ENCODE data around the gene INTS1.

- TF ChIP-seq CTCF (IDR thresholded peaks at IDR 0.05; ENCODE audit: poor library complexity): no peak
- TF ChIP-seq EZH2 (IDR thresholded peaks at IDR 0.05; ENCODE audit: borderline replicate concordance): no peak
- no peak for TF ChIP-seq EZH2phosphoT487 (IDR thresholded peaks at IDR 0.05; ENCODE audit: low read depth, severe bottlenecking, unreplicated experiment)
Measured at GRCh38 chr7:1542329-1542728, 38.1 kb upstream of the INTS1 start.

All from hepatocyte (in vitro differentiated cells).